HG02852 (cell line): ENCODE results near the gene ZNF740.
"Not testable (repeated sequence)": the region's sequence is repeated elsewhere in the genome, so short reads cannot be mapped to it uniquely, and the experiment has no call there.

Experiments
- ATAC-seq: cut with Tn5 transposase; IDR thresholded peaks from one replicate; pipeline ENCODE4 v1.9.1; 2021; ENCODE audit warnings: mild to moderate bottlenecking, moderate library complexity; ENCODE audit not compliant: unreplicated experiment

The ZNF740 gene, protein sequence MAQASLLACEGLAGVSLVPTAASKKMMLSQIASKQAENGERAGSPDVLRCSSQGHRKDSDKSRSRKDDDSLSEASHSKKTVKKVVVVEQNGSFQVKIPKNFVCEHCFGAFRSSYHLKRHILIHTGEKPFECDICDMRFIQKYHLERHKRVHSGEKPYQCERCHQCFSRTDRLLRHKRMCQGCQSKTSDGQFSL

DNA sequence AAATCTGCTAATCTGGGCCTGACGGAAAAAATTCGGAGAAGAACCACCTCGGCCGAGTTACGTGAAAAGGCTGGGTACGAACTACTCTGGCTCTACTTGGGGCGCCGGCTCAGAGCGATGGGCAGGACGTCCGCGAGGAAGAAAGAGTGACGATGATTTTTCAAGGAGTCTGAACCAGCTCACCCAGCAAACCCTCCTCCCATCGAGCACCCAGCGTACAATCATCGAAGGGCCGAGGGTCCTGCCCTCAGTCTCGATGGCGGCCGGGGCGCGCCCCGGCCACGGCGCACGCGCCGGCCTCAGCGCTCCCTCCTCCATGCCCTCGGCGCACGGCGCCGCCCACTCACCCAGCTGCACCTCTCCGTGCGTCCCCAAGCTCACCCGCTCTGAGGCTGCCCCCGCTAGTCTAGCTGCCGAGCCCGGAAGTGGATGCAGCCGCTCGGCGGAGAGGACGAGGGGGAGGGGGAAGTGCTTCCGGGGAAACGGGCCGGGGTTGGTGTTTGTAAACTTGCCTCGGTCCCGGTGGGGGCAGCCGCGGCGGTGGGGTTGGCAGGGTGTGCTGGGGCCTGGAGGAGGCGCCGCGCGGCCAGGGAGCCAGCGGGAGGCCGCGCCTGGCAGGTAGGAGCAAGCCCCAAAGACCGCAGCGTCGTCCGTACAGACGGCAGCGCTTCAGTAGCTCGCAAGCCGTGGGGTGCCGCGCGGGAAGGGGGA lies at the start of gene ZNF740, which contains the start of gene CSAD:
Gene ZNF740, plus strand, starts transcription at position 503 of the 711 bp plus-strand sequence. CDS start 1,262 bp downstream, outside the sequence.
Gene CSAD, minus strand, starts transcription at position 706 of the 711 bp plus-strand sequence. CDS start 7,455 bp downstream, outside the sequence.
- peak; percentile 93 for ATAC-seq

DNA sequence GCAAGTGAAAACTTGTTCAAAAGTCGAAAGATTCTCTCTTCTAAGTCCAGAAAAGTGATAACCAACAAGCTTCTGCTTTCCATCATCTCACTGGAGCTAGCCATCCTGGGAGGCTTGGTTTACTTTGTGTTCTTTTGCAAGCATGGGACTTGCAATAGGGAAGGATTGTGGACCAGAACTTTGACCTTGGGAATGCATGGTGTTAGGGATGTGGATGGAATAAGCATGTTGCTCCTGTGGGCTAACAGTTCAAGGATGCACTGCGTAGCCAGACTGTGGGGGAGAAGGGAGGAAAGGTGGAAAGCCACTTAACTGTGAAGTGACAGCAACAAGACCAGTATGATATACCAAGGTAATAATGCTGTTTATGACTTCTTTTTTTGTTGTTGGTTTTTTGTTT lies 48.7 kb upstream of the ZNF740 start:
- no peak for ATAC-seq

DNA sequence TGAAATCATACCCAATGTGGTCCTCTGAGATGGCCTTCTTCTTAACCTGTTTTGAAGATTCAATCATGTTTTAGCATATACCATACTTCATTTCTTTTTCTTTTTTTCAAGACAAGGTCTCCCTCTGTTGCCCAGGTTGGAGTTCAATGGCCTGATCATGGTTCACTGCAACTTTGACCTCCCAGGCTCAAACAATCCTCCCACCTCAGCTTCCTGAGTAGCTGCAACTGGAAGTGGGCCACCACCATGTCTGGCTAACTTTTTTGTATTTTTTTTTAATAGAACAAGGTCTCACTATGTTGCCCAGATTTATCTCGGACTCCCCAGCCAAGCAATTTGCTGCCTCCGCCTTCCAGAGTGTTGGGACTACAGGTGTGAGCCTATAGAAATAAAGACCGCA lies 46.8 kb upstream of the ZNF740 start:
- no peak for ATAC-seq

DNA sequence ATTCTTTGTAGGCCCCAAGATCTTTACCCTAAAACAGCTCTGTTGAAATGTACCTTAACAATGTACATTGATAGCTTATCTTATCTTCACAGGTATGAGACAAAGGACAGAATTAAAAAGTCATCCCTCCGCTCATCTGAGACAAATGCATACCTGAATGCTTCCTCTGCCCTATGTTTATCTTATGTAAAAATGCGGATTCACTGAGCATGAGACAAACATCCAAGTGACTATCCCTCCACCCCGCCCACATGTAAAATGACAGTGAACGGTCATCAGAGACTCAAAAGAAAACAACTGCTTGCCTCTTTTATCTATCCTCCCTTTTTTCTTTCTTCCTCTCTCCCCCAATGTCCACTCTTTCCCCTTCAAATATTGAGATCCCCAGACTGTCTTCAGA lies 37.2 kb upstream of the ZNF740 start:
- no peak for ATAC-seq

DNA sequence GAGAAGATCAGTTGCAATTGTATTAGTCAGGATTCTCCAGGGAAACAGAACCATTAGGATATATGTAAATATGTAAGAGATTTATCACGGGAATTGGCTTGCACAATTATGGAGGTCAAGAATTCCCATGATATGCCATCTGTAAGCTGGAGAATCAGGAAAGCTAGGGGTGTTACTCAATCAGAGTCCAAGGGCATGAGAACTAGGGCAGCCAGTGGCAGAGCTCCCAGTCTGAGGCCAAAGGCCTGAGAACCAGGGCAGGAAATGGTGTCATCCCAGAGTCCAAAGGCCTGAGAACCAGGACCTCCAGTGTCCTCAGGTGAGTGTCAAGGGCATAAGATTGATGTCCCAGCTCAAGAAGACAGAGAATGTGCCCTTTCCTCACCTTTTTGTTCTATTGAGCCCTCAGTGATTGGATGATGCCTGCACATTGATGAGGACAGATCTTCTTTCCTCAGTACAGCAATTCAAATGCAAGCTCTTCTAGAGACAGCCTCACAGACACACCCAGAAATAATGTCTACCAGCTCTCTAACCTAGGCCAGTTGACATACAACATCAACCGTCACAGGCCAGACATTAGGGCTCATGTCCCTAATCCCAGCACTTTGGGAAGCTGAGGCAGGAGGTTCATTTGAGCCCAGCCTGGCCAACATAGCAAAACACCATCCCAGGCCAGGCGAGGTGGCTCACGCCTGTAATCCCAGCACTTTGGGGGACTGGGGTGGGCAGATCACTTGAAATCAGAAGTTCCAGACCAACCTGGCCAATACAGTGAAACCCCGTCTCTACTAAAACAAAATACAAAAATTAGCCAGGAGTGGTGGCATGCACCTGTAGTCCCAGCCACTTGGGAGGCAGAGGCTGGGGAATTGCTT lies 34.9 kb upstream of the ZNF740 start:
- no peak for ATAC-seq

DNA sequence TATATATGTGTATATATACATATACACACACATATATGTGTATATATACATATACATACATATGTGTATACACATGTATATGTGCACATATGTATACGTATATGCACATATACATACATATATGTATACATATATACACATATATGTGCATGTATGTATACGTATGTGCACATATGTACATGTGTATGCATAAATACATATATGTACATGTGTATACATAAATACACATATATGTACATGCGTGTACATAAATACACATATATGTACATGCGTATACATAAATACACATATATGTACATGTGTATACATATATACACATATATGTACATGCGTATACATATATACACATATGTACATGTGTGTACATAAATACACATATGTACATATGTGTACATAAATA lies 33.3 kb upstream of the ZNF740 start:
- ATAC-seq, result no peak

DNA sequence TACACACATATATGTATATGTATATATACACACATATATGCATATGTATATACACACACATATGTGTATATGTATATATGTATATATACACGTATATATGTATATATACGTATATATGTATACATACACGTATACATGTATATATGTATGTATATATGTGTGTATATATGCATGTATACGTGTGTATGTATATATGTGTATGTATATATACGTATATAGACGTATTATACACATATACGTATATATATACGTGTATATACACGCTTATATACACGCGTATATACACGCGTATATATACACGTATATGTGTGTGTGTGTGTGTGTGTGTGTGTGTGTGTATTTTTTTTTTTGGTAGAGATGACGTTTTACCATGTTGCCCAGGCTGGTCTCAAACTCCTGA lies 32.9 kb upstream of the ZNF740 start:
- no peak for ATAC-seq

DNA sequence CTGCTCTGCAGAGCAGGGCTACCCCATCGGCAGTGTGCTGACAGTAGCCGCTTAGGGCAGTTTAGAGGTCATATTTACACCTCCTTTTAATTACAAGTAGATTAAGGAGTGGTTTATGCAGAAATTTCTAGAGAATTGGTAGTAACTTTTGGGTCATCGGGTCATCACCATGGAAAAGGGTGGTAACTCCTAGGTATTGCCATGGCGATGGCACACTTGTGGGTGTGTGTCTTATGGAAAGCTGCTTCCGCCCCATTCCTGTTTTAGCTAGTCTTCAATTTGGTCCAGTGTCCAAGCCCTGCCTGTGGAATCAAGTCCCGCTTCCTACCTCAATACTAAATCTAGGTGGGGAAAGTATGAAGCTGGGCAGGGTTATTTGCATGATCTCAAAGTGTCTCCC lies 29.5 kb upstream of the ZNF740 start:
- ATAC-seq, result no peak

DNA sequence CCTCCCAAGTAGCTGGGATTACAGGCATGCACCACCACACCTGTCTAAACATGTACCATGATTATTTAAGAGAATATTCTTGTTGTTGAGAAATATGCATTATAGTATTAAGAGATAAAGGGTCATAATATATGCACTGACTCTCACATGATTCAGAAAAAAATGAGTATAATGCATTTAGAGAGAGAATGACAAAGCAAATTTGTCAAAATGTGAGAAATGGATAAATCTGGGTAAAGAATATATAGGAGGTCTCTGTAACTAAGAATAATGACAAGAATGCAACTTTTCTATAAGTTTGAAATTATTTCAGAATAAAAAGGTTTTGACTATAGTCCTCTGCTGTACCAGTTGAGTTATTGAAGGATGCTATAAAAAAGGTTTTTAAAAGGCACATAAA lies 28.1 kb upstream of the ZNF740 start:
- no peak for ATAC-seq

DNA sequence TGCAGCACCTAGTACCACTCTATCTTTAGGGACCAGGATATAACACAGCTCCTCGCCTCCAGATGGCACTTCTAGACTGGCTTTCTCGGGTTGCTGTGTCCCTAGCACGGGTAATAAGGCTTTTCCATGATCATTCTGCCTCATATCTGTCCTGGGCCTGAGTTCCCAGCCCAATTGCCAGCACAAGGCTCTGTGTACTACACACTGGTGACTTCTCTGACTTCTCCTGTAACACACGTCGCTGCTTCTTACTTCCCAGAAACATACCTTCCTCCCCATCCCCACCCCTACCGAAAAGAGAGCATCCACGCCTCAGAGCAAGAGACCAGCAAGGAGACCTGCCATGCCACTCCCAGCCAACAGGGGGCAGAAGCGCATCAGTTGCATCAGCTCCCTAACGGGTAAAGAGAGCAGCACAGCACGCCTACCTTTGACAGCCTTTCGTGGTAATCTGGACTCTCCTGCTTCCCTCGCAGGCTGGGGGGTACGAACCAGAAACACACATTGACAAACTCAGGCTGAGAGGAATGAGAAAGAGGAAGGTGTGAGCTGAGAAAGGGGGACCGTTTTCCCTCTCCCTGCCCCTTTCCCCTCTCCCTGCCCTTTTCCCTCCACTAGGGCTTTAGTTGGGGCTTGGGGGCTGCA lies 21.2 kb upstream of the ZNF740 start:
- peak; percentile 65 for ATAC-seq

DNA sequence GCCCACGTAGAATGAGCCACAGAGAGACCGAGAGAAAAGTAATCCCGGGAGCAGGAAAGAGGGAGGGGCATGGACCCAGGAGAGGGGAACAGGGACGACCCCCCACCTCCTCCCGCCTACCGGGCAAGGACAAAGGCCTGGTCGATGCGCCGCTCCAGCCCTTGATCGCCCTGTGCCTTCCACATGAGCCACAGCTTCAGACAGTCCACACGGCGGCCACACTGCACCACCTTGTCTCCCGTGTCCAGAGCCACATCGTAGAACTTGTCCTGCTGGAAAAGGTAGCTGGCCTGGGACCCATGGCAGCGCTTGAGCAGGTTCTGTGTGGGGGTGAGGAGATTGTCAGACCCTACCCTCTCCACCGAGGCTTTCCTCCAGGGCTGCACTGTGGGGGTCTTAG lies 20.5 kb upstream of the ZNF740 start:
- ATAC-seq, result no peak

DNA sequence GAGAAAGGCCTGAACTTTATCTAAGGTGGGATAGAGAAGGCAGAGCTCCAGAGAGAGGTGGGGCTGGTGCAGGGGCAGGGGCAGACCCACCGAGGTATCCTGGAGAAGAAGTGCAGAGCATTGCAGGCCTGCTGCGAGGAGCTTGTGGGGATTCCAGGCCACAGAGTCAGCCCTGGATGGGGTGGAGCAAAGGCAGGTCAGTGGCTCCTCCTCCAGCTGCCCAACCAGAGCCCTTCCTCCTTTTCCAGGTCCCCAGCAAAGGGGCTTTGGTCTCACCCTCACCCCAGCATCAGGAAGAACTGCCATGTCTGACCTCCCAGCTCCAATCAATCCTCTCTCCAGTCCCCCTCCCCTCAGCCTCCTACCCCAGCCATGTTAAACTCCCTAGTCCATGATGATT lies 19.8 kb upstream of the ZNF740 start:
- ATAC-seq, result no peak

DNA sequence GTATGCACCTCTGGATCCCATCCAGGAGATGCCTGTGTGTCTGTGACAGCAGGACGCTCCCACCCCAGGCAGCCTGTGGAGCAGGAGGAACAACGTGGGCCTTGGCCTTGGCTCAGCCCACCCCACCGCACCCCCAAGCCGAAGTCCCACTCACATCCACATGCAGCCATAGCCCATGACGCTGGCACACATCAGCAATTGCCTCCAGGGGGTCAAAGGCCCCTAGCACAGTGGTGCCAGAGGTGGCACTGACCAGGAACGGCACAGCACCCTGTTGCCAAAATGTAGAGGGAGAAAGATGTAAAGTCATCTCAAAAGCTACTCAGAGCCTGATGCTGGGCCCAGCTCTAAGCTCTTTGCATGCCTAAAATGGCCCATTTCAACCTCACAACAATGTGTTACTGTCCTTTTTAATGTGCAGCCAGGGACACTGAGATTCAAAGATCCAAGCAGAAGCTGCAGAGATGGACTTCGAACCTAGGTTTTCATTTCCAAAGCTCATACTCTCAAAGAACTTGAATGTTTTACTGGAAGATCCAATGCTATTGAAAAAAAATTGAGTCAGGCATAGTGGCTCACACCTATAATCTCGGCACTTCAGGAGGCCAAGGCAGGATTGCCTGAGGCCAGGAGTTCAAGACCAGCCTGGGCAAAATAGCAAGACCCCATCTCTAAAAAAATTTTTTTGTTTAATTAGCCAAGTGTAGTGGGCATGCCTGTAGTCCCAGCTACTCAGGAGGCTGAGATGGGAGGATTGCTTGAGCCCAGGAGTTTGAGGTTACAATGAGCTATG lies 19.2 kb upstream of the ZNF740 start:
- no peak for ATAC-seq

DNA sequence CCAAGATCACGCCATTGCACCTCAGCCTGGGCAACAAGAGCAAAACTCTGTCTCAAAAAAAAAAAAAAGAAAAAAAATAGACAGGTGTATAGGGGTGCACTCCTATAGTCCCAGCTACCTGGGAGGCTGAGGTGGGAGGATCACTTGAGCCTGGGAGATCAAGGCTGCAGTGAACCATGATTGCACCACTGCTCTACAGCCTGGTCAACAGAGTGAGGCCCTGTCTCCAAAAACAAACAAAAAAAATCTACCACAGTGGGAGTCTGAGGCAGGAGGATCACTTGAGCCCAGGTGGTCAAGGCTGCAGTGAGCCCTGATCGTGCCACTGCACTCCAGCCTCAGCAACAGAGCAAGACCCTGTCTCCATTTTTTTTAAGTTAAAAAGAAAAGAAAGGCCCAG lies 17.5 kb upstream of the ZNF740 start:
- not testable (repeated sequence) for ATAC-seq

DNA sequence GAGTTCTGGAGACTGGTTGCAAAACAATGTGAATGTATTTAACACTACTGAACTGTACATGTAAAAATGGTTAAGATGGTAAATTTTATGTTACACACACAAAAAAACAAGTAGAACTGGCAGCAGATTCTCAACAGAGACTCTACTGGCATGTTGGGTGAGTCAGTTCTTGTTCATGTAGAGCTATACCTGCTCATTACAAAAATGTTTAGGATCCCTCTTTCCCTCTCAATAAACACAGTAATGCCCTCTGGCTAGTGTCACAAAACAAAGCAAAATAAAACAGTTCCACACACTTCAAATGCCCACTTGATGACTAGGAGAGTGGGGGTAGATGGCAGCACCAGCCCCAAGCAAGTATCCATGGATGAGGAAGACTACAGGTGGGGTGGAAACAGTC lies 13.7 kb upstream of the ZNF740 start:
- ATAC-seq, result no peak

DNA sequence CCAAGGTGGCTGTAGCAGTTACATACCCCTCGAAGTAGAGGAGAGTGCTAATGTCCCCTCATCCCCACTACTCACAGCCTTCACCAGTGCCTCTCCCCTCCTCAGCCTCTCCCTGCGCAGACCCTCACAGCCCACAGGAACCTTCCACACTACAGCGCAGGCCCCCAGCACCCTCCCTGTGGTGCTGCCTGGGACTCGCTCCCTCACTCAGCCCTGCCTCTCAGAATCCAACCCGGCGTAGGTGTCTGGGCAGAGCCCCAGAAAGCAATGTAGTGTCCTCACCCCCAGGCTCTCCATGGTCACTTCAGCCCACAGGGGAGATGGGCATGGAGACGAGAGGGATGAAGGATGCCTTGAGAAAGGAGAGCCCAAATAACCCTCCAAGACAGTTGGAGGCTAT lies 10.9 kb upstream of the ZNF740 start:
- ATAC-seq, result no peak

DNA sequence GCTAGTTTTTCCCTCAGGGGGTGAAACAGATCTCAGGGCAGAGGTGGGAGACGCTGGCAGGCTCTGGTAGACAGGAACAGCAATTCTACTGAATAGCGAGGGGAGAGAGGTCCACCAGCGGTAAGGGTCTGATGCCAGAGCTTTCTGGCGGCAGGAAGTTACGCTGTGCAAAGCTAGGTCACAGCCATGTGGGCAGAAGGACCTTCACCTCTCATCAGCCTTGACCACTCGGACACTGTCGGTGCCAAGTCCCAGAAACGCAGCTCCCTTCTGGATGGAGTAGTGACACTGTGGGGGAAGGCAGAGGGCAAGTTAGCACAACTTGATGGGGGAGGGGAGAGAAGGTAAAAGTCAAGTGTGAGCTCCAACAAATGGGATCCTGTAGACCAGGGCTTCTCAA lies 10.3 kb upstream of the ZNF740 start:
- ATAC-seq, result no peak

DNA sequence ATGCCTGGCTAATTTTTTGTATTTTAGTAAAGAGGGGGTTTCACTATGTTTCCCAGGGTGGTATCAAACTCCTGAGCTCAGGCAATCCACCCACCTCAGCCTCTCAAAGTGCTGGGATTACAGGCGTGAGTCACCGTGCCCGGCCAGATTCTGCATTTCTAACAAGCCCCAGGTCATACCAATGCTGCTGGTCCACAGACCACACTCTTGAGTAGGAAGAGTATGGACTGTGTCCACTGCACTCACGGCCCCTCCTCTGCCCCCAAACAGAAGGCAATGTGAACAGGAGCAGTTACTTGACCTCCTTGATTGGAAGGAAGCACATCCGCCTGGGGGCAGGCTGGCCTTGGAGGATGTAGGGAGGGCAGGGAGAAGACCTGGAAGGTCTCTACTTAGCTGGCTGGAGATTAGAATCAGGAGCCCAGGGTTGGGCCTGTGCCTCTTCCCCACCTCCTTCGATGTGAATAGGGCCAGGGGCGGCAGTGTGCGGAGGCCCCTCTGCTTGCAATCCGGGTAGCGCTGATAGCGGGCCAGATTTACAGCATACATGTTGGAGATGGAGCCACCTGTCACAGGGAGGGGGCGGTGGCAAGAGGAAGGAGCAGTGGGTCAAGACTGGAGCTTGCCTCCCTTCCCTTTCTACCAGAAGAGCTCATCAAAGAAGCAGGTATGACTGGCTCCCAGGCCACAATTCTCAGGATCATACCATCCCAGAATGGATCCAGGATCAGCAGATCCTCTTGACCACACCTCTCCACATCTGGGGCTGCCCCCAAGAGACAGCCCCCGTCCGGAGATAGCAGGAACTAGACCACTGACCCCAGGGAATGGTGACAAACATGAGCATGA lies 9.4 kb upstream of the ZNF740 start:
- no peak for ATAC-seq

DNA sequence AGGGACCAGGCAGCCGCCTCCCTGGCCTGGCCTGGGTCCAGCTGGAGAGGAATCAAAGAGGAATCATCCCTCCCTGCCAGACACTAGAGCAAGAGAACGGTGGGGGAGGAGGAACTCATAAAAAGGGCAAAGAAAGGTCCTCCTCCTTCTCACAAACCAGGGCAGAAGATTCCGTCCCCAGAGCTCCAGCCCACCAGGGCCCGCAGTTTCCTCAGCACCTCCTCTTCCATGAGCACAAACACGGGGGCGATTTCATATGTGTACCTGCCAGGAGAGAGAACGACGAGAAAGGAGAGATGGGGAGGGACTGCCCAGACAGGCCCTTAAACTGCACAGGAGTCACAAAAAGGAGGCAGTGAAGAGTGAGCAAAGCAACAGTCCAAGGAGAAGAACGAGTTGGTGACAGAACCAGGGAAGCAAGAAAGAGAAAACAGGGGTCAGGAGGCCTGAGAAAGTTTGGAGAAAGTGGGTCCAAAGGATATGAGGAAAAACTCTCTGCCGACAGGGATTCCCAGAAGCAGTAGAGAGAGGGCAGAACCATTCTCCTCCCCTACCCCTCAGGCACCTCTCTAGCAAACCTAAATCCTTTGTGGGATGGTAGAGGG lies 8.7 kb upstream of the ZNF740 start:
- ATAC-seq, result no peak
